Skeletal muscle satellite cell (primary cell): ENCODE data around the gene PARVA.

ENCODE experiments used
- H3K27me3 ChIP-seq: 2 replicates; pipeline ENCODE4 v1.7.0; 2013; ENCODE audit warnings: low read length; ENCODE audit not compliant: control insufficient read depth, insufficient read depth
- H3K36me3 ChIP-seq: 2 replicates; pipeline ENCODE4 v1.7.0; 2013; ENCODE audit warnings: mild to moderate bottlenecking, control low read depth, low read length; ENCODE audit not compliant: insufficient read depth
- H3K4me1 ChIP-seq: 2 replicates; pipeline ENCODE4 v1.7.0; 2013; ENCODE audit warnings: low read length; ENCODE audit not compliant: control insufficient read depth, insufficient read depth
- H3K4me2 ChIP-seq: 2 replicates; pipeline ENCODE4 v1.7.0; 2013; ENCODE audit warnings: mild to moderate bottlenecking, low read length
- H3K4me3 ChIP-seq: 2 replicates; pipeline ENCODE4 v1.7.0; 2013; ENCODE audit warnings: low read length
- H3K9ac ChIP-seq: 2 replicates; pipeline ENCODE4 v1.7.0; 2013; ENCODE audit warnings: mild to moderate bottlenecking, low read depth, low read length, moderate library complexity
- H3K9me3 ChIP-seq: replicated peaks from 2 replicates; pipeline ENCODE4 v1.7.0; 2013; ENCODE audit warnings: mild to moderate bottlenecking, control low read depth, low read length

PARVA gene

GRCh38 chr11:12455938-12456337, 78.6 kb downstream of the PARVA start:
- Histone ChIP-seq H3K4me1 (peaks cover 43% of the 10 kb centered on the region), H3K4me3 (no peak overlapping the region), H3K27me3 (no peaks in the 10 kb centered on the region), H3K4me2 (peak overlapping the region; percentile 60), H3K36me3 (peaks cover 4% of the 10 kb centered on the region), H3K9ac (no peak overlapping the region), H3K9me3 (no peaks in the 10 kb centered on the region)

- Histone ChIP-seq H3K9me3 (no peaks in the 10 kb centered on the region), H3K4me1 (peaks cover 50% of the 10 kb centered on the region), H3K36me3 (peaks cover 4% of the 10 kb centered on the region), H3K9ac (no peak overlapping the region), H3K4me3 (no peak overlapping the region), H3K27me3 (no peaks in the 10 kb centered on the region), H3K4me2 (no peak overlapping the region)
Observed at GRCh38 chr11:12456651-12457579, 79.5 kb downstream of the PARVA start.

GRCh38 chr11:12458042-12458441, 80.7 kb downstream of the PARVA start:
- Histone ChIP-seq H3K9me3 (no peaks in the 10 kb centered on the region), H3K4me1 (peaks cover 50% of the 10 kb centered on the region), H3K27me3 (no peaks in the 10 kb centered on the region), H3K9ac (no peak overlapping the region), H3K4me2 (no peak overlapping the region), H3K36me3 (peaks cover 4% of the 10 kb centered on the region), H3K4me3 (no peak overlapping the region)

GRCh38 chr11:12459374-12459773, 82.0 kb downstream of the PARVA start:
- Histone ChIP-seq H3K4me1 (peaks cover 43% of the 10 kb centered on the region), H3K9me3 (no peaks in the 10 kb centered on the region), H3K9ac (no peak overlapping the region), H3K4me3 (no peak overlapping the region), H3K4me2 (no peak overlapping the region), H3K36me3 (peaks cover 4% of the 10 kb centered on the region), H3K27me3 (no peaks in the 10 kb centered on the region)

GRCh38 chr11:12459865-12460444, 82.6 kb downstream of the PARVA start:
- no peak overlapping the region for H3K9ac ChIP-seq
- peaks cover 37% of the 10 kb centered on the region for H3K4me1 ChIP-seq
- H3K27me3 ChIP-seq: no peaks in the 10 kb centered on the region
- peaks cover 4% of the 10 kb centered on the region for H3K36me3 ChIP-seq
- no peak overlapping the region for H3K4me2 ChIP-seq
- H3K9me3 ChIP-seq: no peaks in the 10 kb centered on the region
- H3K4me3 ChIP-seq: no peak overlapping the region

- Histone ChIP-seq H3K4me3 (no peak overlapping the region), H3K36me3 (peaks cover 4% of the 10 kb centered on the region), H3K4me2 (no peak overlapping the region), H3K9me3 (no peaks in the 10 kb centered on the region), H3K9ac (no peak overlapping the region), H3K27me3 (no peaks in the 10 kb centered on the region), H3K4me1 (peaks cover 32% of the 10 kb centered on the region)
Observed at GRCh38 chr11:12460466-12460865, 83.1 kb downstream of the PARVA start.

GRCh38 chr11:12461516-12461915, 84.1 kb downstream of the PARVA start:
- Histone ChIP-seq H3K9ac (no peak overlapping the region), H3K27me3 (no peaks in the 10 kb centered on the region), H3K4me3 (no peak overlapping the region), H3K4me1 (peaks cover 22% of the 10 kb centered on the region), H3K36me3 (peaks cover 4% of the 10 kb centered on the region), H3K9me3 (no peaks in the 10 kb centered on the region), H3K4me2 (no peak overlapping the region)

- Histone ChIP-seq H3K4me3 (no peak overlapping the region), H3K36me3 (peaks cover 4% of the 10 kb centered on the region), H3K4me1 (peaks cover 11% of the 10 kb centered on the region), H3K9ac (no peak overlapping the region), H3K27me3 (no peaks in the 10 kb centered on the region), H3K9me3 (no peaks in the 10 kb centered on the region), H3K4me2 (no peak overlapping the region)
Observed at GRCh38 chr11:12464303-12464702, 86.9 kb downstream of the PARVA start.

- Histone ChIP-seq H3K9me3 (no peaks in the 10 kb centered on the region), H3K4me2 (no peak overlapping the region), H3K9ac (no peak overlapping the region), H3K4me3 (no peak overlapping the region), H3K4me1 (peaks cover 16% of the 10 kb centered on the region), H3K36me3 (peaks cover 4% of the 10 kb centered on the region), H3K27me3 (no peaks in the 10 kb centered on the region)
Observed at GRCh38 chr11:12465332-12465731, 88.0 kb downstream of the PARVA start.

GRCh38 chr11:12467610-12468009, 90.2 kb downstream of the PARVA start:
- H3K27me3 ChIP-seq: no peaks in the 10 kb centered on the region
- H3K9ac ChIP-seq: no peak overlapping the region

GRCh38 chr11:12469451-12469850, 92.1 kb downstream of the PARVA start:
- no peaks in the 10 kb centered on the region for H3K27me3 ChIP-seq
- H3K4me1 ChIP-seq: peaks cover 15% of the 10 kb centered on the region
- no peak overlapping the region for H3K9ac ChIP-seq
- no peak overlapping the region for H3K4me2 ChIP-seq
- H3K4me3 ChIP-seq: no peak overlapping the region
- no peaks in the 10 kb centered on the region for H3K9me3 ChIP-seq
- H3K36me3 ChIP-seq: peaks cover 4% of the 10 kb centered on the region

More at GRCh38 chr11:12467610-12468009, 90.2 kb downstream of the PARVA start:
- Histone ChIP-seq H3K9me3 (no peaks in the 10 kb centered on the region), H3K4me1 (peaks cover 10% of the 10 kb centered on the region), H3K36me3 (no peaks in the 10 kb centered on the region), H3K4me2 (no peak overlapping the region), H3K4me3 (no peak overlapping the region)
